Raji (cell line): Measurements from ENCODE around the gene VAV3.

Experiments used
- POLR2A ChIP-seq: IDR thresholded peaks from 2 replicates; pipeline ENCODE4 v1.6.1; 2011; ENCODE audit warnings: low read depth, low read length, control low read depth; ENCODE audit not compliant: insufficient read depth

VAV3 gene, protein sequence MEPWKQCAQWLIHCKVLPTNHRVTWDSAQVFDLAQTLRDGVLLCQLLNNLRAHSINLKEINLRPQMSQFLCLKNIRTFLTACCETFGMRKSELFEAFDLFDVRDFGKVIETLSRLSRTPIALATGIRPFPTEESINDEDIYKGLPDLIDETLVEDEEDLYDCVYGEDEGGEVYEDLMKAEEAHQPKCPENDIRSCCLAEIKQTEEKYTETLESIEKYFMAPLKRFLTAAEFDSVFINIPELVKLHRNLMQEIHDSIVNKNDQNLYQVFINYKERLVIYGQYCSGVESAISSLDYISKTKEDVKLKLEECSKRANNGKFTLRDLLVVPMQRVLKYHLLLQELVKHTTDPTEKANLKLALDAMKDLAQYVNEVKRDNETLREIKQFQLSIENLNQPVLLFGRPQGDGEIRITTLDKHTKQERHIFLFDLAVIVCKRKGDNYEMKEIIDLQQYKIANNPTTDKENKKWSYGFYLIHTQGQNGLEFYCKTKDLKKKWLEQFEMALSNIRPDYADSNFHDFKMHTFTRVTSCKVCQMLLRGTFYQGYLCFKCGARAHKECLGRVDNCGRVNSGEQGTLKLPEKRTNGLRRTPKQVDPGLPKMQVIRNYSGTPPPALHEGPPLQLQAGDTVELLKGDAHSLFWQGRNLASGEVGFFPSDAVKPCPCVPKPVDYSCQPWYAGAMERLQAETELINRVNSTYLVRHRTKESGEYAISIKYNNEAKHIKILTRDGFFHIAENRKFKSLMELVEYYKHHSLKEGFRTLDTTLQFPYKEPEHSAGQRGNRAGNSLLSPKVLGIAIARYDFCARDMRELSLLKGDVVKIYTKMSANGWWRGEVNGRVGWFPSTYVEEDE

DNA sequence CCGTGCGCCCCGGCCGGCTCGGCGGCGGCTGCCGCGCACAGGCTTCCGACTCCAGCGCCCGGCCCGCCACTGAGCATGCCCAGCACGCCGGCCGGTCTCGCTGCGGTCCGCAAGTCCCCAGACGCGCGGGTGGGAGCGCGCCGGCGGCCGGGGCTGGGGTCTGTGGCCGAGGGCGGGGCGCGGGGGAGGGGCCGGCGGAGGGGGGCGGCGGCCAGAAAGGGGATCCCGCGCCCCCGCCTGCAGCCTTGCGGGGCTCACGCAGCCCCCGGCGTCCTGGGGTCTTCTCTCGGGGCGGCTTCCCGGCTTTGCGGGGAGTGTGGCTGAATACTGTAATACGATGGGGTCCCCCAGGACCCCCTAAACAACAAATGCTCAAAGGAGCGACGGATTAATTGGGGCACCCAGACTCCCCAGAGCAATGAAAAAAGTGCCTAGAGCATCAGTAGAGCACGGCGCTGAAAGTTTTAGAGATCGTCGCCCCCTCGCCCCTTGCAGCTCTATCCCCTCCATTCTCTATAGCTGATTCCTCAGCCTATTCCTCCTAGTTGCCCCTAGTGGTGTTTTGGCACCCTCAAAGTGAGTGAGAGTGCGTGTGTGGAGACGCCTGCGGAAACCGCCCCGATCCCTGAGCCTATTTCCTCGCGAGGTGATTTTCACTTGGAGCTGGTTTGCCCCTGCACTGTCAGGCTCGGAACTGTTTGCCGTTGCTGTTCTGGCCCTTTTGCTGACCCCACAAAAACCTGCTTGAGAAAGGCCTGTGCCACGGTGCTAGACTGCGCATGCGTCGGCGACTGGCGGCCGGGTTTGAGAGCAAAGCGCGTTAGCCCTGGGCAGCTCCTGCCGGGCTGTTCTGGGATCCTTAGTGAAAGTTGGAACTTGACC, at the start of gene VAV3:
Gene VAV3 (minus strand): TSS at position 71 of the 882 bp plus-strand sequence. CDS start 311 bp downstream, outside the sequence.
- no peak for TF ChIP-seq POLR2A

DNA sequence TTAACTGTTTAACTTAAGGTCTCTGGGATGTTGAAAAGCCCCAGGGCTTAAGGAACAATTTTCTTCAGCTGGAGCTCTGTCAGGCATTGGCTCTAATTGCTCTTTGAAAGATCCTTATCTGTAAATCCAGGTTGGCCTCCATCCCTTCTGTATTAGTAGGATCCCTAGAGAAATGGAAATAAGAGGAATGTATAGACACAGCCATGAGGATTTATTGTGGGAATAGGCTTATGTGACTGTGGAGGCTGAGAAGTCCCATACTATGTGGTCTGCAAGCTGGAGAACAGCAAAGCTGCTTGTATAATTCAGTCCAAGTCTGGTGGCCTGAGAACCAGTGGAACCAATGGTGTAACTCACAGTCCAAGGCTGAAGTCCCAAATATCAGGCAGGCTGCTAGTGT, 47.6 kb upstream of the VAV3 start:
- no peak for TF ChIP-seq POLR2A

DNA sequence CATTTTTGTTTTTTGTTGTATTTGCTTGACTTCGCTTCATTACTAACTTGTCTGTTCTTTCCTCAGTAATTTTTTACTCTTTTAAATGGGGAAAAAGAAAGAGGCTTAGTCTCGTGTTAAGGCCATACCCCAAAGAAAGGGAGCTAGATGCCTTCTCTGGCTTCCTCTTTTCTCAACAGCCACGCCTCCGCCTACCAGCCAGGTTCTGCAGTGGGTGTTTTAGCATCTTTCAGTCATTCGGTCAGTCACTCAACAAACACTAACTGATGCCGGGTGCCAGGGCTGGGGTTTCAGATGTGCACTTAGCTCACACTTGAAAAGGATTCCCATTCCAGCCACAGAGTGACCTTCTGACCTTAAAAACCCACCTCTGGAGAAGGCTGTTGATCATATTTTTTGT, 46.3 kb upstream of the VAV3 start:
- no peak for TF ChIP-seq POLR2A

DNA sequence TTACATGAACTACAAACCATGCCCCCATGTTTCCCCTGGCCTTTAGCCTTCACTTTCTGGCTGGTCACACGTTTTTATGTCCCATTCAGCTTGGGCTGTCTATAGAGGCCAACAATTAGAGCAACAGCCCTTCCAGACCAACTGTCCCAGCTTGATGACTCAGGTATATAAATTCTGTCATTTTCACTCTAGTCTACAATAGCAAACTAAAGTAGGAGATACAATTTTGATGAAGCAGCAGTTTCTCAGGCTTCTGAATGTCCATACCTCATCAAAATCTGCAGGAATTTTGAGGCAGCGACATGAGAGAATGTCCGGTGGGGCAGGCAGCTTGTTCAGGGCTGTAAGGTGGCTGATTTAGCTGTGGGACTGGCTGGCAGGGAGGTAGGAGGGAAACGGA, 45.6 kb upstream of the VAV3 start:
- no peak for TF ChIP-seq POLR2A

DNA sequence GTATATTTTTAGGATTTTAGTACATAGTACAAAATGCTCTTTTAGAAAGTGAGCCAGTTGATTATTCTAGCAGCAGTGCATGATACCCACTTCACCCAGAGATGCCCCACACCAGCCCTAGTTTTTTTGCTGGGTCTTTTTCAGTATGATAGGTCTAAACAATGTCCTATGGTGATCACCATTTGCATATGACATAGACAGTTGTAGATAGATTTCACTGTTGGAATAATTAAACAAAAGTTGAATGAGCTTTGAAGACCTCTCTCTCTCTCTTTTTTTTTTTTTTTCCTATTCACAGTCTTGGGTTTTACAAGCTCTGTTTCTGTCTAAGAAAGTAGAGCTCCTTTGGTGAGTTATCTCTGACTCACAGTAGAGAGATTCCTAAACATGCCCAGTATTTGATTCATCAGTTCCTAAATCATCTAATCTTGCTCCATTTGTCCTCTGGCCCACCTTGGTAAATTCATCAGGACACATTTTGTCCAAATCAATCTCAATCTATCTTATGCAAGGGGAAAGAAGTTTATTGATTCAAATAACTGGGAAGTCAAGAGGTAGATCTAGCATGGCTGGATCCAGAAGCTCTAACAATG, 44.7 kb upstream of the VAV3 start:
- no peak for TF ChIP-seq POLR2A

DNA sequence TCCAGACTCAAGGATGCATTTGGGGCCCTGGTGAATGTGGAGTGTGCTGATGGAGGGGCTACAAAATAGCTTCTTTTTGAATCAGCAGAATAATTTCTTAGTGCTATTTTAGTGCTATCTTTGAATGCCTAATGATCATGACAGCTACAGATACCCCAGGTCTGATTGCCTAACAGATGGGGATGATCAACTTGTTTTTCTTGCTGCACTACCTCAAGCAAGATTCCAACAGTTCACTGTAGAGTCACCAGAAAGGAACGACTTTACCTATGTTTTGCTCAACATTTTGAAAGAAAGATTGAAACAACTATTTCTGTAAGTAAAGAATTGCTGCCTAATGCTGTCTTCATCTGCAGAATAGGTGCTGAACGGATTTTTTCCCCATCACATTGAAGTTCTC, 42.6 kb upstream of the VAV3 start:
- no peak for TF ChIP-seq POLR2A

DNA sequence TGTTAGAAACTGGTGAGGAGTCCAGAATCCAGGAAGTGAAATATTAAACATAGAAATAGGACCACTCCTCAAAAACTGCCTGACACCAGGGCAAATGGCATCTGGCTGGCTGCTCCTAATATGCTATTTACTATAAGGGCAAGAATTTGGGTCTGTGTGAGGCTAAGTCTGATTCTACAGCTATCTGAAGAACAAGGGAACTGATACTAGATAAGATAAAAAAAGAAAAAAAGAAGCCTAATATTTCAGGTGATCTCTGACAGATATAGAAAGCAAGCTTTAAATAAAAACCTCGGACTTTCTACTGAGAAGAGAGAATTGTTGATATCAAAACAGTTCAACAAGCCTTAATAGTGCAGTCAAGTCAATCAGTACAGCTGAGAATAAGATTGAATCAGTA, 42.1 kb upstream of the VAV3 start:
- TF ChIP-seq POLR2A, result no peak

DNA sequence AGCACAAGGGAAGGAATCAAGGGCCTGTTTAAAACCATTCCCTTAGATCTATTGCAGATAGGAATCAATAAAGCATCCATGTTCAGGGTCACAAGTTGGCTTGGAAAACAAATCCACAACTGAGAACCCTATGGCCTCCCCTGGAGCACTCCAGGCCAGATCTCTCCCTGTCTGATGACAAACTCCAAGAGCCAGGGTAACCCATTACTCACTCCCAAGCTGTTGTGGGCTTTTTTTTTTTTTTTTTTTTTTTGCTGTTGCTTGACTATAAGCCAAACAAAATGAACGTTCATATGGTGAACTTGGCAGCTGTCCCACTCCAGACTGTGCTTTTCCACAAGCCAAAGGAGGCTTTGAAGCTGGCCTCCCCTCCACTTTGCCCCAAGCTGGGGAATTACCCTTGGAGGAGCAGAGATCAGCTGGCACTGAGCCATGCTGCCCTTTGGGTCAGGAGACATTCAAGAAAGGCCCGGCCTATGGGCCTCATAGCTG, 35.7 kb upstream of the VAV3 start:
- no peak for TF ChIP-seq POLR2A

DNA sequence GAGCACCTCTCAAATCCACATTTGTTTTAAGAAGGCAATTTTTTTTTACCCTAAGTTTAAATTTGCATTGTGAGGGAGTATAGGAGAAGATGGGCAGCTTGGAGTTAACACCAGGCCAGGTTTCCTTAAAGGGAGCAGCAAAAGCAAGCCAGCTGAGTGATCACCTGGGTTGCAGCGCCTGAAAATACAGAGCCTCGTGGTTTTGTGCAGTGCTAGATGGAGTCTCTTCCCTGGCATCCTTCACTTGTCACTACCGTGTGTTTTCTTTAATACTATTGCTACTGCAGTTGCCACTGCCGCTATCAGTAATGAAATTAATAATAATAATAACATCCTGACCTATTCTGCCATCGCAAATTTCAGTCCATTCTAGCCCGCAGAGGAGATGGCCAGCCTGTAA, 35.2 kb upstream of the VAV3 start:
- TF ChIP-seq POLR2A, result no peak

DNA sequence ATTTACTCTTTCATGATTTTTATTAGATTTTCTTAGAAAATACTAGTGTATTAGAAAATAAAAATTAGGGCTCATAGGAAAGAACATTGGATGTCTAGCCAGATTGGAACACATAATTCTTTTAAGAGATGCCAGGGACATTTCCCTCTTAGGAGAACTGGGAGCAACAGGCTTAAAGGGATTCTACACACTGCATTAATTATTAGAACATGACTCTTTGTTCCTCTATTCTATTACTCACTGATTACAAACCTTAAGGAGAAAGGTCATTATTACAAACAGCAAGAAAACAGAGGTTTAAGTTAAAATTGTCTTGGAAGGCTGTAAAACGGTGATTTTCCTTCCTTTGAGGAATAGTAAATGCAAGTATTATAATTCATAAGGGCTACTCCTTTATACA, 32.9 kb upstream of the VAV3 start:
- no peak for TF ChIP-seq POLR2A

DNA sequence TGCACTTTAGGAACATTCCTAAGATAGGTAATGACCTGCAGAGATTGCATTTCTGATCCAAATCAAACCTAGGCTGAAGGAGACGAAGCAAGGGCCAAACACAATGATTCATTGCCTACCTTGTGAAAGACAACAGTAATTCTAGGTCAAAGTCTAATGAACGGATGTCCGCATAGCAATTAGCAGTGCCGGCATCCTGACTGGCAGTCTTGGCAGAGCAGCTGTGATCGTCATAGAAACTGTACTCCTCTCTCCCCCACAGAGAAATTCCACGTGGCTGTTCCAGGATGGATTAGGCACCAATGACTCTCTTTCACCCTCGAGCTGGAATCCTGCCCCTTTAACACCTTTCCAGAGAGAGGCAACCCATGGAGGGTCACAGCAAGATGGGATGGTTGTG, 28.9 kb upstream of the VAV3 start:
- no peak for TF ChIP-seq POLR2A

DNA sequence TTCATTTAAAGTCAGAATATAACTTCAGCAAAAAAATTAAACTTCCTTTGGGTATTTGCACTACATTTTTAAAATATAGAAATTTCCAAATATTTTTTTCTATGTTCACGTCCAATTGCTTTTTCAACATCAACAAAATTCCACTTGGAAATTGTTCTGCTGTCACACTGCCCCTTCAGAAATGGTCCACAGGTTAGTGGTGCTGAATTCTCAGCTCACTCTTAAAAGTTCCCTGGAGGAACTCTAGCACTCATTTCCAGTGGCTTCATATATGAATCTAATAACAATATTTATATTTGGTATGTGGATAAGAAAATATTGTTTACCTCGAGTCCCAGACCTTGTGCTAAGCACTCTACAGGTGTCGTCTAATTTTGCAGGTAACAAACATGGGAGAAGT, 27.4 kb upstream of the VAV3 start:
- no peak for TF ChIP-seq POLR2A

DNA sequence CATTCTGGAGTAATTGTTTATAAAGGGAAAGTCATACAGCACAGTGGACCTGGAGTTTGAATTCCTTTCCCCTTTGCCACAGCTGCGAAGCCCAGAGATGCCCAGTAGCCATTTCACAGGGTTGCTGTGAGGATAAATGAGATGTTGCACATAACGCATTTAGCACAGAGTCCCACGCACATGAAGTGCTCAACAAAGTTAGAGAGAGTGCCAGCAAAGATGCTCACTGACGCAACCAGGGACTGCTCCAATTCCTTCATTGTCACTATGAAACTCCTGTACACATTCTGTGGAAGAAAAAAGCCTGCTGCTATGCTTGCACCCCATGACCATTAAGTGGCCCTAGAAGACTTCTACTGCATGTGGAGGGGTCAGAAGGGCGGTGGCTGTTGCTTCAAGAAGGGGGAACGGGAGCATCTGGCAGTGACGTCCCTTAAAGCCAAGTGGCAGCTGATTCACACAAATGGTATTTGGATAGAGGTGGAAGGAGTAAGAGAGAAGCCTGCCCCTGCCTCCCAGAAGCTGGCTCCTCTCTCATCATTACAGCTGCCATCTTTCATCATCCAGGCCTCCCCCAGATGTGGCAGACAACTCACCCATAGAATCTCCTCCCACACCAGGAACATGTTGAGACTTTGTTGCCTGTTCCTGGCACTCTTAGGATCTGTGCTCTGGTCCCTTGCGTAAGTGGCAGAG, 26.5 kb upstream of the VAV3 start:
- TF ChIP-seq POLR2A, result no peak

DNA sequence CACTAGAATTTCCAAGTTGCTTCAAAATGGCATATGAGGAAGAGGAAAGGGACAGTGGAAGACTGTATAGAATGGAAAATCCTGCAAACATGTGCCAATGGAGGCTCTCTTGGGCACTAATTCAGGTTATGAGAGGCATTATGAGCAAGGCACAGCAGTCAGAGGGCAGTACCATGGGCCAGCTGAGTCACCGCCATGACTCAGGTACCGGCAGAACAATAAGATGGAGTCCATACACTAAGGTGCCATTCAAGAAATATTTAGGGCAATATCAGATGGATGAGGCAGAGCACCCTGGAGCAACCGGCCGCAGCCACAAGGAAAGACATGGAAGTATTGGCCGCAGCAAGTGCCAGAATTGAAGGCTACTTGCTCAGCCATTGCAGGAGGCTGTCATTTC, 25.6 kb upstream of the VAV3 start:
- TF ChIP-seq POLR2A, result no peak

DNA sequence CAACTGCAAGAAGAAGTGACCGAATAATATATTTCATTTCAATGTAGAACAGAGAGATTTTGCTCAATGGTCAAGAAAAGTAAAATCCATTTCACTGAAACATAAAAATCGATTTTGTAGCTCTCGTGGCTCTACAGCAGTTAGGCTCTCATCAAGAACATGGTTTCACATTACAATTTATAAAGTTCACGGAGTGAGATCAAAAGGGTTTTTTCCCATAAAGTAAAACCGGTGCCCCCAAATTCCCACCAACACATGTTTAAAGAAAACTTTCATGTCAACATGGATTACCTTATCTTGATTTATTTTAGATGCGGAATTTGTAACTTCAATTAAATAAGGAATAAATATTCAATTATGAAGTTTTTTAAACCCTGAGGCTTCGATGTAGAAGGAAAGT, 16.3 kb upstream of the VAV3 start:
- no peak for TF ChIP-seq POLR2A

DNA sequence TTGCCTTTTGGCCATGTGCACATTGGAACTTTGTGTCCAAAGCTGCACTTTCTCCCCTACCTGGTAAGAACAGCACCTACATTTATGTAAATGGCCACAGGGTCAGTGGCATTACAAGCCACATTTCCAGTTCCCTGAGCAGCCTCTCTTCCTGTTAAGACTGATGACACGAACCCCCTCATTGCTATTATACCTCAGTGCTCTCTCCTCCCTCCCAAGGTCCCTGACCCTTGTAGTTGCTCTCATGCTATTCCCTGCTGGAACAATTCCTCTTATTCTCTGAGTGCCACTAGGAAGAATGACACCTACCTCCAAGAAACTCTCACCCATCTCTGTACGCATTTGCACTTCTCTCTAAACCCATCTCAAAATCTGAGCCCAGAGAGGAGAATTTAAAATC, 14.9 kb upstream of the VAV3 start:
- no peak for TF ChIP-seq POLR2A
